ENCODE measurements around the gene GSTA4. TPM values are rescaled to one million over a fixed set of nuclear protein-coding genes. Genes with fewer than 3 reads are reported as not detected.
A peak's percentile ranks its signal among the peaks of the same experiment; 100 is the strongest.

GSTA4 gene
- total RNA-seq, 4 donors from 2014 or later = 7.9 to 22.1 (median 19.1) TPM

- no peak for TF ChIP-seq CTCF (IDR thresholded peaks at IDR 0.05)
- peak; percentile 84 for ATAC-seq (ENCODE audit: low FRiP score)
Observed at GRCh38 chr6:52929321-52930164, 65.5 kb downstream of the GSTA4 start.

More at GRCh38 chr6:52929321-52930164, 65.5 kb downstream of the GSTA4 start:
- DNase-seq (ENCODE audit: low spot score) = no peak

Other genes with a start within 250 kb of the GSTA4 start
- not detected for gene GSTA2, start 231.8 kb downstream of the GSTA4 start, total RNA-seq
- gene GSTA1, start 191.5 kb downstream of the GSTA4 start, total RNA-seq = not detected
- gene GSTA5, start 154.5 kb downstream of the GSTA4 start, total RNA-seq = not detected
- not detected for gene GSTA3, start 85.6 kb downstream of the GSTA4 start, total RNA-seq
- gene CILK1, start 66.5 kb upstream of the GSTA4 start, total RNA-seq = 10 to 100 TPM in 3 of 4 donors, 1 to 10 TPM in 1; 8.2 to 17.2 (median 13.9) TPM
- gene FBXO9, start 70.1 kb upstream of the GSTA4 start, total RNA-seq = 10 to 100 TPM; 42.6 to 74.4 (median 58.0) TPM
- under 1 TPM in 1 of 4 donors, not detected in 3; 0.36 TPM for gene GCM1, start 153.6 kb upstream of the GSTA4 start, total RNA-seq

All from omental fat pad (tissue), 4 donors.